MV-4-11 (cell line): ENCODE data around the gene CMPK2.
"Not testable (repeated sequence)": the region's sequence is repeated elsewhere in the genome, so short reads cannot be mapped to it uniquely, and the experiment has no call there.

Source experiments
- DNase-seq: peaks from one replicate; lab custom pipeline; 2025; lab: John Stamatoyannopoulos, UW

CMPK2 gene

GRCh38 chr2:6880200-6880733 lies 14.6 kb upstream of the CMPK2 start:
- DNase-seq, result peak; percentile 60

DNA sequence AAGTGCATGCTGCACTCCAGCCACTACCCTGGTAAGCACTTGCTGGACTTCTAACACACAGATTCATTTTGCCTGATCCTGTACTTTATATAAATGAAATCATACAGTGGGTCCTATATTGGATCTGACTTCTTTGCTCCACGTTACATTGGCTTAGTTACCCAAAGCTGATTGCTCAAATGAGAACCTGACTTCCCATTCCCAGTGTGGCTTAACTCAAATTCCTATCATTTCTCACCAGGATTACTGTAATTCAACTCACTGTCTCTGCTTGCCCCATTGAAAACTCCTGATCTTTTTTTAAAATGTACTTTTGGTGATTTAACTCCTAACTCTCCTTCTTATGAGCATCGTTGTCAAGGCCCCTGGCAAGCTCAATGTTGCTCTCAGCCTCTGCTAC lies 13.3 kb upstream of the CMPK2 start:
- no peak for DNase-seq

DNA sequence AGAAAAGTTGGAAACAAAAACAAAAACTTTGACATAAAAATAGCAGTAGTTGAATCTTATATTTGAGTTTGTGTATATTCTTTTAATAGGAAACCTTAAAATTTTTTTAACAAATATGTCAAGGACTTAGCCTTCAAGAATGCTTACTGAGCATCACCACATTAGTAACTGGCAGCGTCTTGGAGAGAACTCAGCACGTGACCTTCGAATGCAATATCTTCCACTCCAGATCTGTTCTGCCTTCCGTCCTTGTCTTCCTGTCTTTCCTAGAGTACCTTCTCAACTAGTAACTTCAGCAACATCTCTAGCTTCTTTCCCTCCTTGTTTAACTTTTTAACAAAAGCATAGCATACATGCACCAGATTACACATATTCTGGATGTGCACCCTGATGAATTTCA lies 12.8 kb upstream of the CMPK2 start:
- no peak for DNase-seq

GRCh38 chr2:6877402-6878304 lies 11.9 kb upstream of the CMPK2 start, which contains the start of gene RSAD2:
Gene RSAD2, plus strand, starts transcription at chr2:6877777. Its CDS starts 24 bp downstream, at chr2:6877801.
- peak; percentile 35 for DNase-seq

DNA sequence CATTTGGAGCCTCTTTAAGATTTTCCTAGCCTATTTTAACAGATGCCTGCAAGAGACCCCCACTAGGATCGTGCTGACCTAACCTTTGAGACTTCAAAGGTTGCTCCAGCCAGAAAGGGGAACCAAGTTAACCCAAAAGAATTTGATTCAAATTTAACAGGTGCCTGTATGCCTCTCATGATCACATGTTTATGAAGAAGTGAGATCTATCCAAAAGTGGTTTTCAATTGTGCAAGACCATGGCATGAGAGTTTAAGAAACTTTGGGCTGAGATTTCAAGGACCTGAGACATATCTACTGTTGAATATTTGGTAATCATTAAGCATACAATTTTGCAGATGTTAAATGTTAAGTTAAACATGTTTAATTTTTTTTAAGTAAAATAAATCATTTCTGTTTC lies 10.6 kb upstream of the CMPK2 start:
- peak; percentile 63 for DNase-seq

- DNase-seq, result no peak
These were observed 8.3 kb upstream of the CMPK2 start for GRCh38 chr2:6874032-6874431.

DNA sequence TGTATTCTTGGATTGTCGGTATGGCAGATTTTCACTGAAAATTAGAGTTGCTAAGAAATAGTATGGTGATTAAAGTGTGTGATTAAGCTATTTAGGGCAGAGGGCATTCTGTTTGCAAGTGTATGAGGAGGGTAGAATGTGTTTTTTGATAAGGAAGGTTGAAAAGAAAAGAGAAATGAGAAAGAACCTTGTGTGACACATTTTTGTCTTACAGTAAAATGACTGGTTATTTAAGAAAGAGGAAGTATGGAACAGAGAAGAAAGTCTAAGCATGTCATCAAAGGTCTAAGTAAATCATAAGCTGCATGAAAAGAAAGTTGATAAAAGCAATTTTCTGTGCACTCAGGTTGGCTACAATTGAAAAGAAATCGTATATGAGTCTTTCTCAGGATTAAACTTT lies 6.7 kb upstream of the CMPK2 start:
- DNase-seq, result peak; percentile 85

DNA sequence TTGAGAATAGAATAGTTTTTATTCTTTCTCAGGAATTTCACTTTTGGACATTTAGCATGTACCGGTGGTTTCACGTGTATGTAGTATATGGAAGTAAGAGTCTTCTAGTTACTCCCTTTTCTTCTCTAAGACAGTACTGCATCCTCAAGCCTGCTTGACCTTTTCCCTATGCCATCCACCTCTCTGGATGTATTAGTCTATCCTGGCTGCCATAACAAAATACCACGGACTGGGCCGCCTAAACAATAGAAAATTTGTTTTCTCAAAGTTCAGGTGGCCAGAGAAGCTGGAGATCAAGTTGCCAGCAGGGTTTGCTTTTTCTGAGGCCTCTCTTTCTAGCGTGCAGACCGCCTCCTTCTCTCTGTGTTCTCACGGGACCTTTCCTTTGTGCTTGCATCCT lies 1.3 kb upstream of the CMPK2 start:
- DNase-seq, result no peak

DNA sequence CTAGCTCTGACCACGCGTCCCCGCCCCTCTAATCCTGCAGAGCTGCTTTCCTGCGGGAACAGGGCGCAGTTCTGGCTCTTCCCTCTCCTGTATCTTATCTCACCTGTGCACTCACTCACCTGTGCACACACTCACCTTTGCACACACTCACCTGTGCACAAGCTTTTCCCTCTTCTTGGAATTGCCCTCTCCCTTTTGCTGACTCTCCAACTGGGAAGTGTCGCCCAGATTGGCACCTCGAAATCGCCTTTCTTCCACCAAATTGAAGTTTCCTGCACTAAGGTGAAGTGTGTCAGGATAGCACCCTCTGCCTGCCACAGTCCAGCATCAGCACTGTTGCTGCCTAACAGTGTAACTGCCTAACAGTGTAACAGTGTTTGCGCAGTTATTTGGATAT lies 566 bp upstream of the CMPK2 start:
- DNase-seq, result peak; percentile 32

DNA sequence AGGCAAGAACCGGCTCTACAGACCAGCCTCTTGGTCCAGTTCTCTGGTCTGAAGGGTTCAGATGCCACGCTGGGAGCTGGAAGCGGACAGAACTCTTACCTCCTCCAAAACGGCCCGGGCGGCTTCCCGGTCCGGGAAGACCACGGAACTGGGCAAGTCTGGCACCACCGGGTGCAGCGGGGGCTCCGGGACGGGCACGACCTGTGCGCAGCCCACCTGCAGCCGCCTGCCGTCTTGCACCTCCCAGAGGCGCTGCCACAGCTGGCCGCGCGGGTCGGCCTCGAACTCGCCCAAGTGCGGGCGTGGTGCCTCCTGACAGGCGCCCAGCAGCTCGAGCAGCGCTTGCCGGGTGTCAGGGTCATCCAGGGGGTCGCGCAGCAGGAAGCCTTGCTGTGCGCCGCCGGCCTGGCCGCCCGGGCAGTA lies 773 bp downstream of the CMPK2 start:
- no peak for DNase-seq

GRCh38 chr2:6864231-6864754 lies 1.4 kb downstream of the CMPK2 start:
- DNase-seq, result no peak

DNA sequence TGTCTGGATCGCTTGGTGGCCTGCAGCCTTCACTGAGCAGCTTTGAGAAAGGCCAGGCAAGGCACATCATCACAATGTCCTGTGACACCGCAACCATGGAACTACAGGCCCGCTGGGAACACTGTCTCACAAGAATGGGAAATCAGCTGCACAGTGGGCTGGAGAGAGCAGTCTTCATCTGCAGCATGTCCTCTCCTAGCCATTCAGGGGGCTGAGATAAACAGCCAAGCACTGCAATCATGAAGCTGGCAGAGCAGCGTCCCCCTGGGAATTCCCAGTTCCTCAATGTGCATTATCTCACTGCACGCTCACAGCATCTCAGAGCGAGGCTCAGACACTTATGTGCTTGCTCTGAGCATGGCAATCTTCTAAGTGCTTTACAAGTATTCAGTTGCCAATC lies 1.9 kb downstream of the CMPK2 start:
- DNase-seq, result peak; percentile 33

- DNase-seq, result no peak
These were observed 5.4 kb downstream of the CMPK2 start for GRCh38 chr2:6860296-6860695.

DNA sequence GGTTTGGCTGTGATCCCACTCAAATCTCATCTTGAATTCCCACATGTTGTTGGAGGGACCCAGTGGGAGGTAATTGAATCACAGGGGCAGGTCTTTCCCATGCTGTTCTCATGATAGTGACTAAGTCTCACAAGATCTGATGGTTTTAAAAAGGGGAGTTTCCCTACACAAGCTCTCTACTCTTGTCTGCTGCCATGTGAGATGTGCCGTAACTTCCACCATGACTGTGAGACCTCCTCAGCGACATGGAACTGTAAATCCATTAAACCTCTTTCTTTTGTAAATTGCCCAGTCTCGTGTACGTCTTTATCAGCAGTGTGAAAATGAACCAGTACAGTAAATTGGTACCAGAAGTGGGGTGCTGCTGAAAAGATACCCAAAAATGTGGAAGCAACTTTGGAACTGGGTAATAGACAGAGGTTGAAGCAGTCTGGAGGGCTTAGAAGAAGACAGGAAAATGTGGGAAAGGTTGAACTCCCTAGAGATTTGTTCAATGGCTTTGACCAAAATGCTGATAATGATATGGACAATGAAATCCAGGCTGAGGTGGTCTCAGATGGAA lies 7.2 kb downstream of the CMPK2 start:
- DNase-seq, result not testable (repeated sequence)

- DNase-seq, result no peak
These were observed 9.2 kb downstream of the CMPK2 start for GRCh38 chr2:6856548-6856920.

DNA sequence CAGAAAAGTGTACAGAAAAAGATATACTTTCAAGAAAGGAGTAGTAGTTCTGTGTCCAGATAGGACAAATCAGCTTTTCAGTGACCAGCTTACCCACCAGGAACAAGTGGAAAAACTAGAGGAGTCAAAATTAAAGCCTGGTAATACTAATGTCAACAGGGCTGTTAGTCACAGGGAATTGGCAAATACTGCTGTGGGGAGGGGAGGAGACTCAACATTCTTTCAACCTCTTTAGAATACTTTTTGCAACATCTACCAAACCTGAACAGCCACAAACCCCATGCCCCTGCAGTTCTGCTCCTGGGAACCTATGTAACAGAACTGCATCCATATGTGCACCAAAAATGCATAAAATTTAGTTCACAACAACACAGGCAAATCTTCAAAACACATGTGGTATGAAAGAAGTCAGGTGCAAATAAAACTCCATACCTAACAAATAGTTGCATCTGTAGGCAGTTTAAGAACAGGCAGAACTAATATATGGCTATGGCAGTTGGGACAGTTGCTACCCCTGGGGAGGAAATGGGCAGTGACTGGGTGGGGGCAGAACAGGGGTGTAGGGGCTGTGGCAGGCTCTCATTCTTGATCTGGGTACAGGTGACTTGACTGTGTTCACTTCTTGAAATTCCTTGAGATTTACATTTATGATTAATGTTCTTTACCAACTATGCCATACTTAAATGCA lies 9.7 kb downstream of the CMPK2 start:
- peak; percentile 37 for DNase-seq

GRCh38 chr2:6854416-6854815 lies 11.3 kb downstream of the CMPK2 start:
- DNase-seq, result no peak

- DNase-seq, result no peak
These were observed 13.5 kb downstream of the CMPK2 start for GRCh38 chr2:6852195-6852594.

- DNase-seq, result no peak
These were observed 18.6 kb downstream of the CMPK2 start for GRCh38 chr2:6846967-6847681.

GRCh38 chr2:6846540-6846939 lies 19.2 kb downstream of the CMPK2 start:
- DNase-seq, result no peak

DNA sequence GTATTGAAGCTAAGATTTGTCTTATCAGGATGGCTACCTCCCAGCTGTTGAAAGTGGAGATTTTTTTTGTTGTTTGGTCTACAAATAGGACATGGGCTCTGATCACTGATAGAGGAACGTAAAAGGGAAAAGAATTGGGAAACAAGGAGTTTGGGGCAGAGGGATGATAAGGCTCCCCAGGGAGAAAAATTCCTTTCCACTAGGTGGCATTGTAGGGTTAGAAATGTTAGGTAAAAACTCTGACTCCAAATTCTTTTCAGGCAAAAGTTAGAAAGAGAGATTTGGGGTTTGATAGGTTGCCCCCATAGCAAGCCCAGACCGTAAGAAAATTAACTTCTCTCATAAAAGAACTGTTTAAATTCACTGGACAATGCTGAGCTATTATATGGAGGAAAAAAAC lies 19.8 kb downstream of the CMPK2 start:
- peak; percentile 20 for DNase-seq

DNA sequence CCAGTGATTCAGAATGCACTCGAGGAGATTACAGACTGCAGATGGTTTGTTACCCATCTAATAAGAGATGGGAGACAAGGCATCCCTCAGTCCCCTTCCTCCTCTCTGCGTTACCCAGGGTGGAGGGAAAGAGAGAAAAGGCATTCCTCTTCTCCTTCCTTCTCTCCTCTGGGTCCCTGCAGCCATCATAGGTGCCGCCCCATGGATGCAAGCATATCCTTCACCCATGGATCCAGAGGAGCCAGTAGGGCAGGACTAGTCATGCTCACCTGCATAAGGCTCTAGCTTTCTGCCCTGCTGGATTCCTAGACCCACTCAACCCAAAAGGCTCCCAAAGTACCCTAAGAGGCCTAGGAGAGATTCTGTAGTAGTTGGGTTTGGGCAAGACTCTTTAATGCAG lies 20.4 kb downstream of the CMPK2 start:
- DNase-seq, result no peak
